DMS79 treated with DMSO at 0.1 percent for 48 hours (cell line): ENCODE results near the gene C2CD4C.
"Not testable (repeated sequence)": the region's sequence is repeated elsewhere in the genome, so short reads cannot be mapped to it uniquely, and the experiment has no call there.

ENCODE experiments used
- DNase-seq: peaks from one replicate; lab custom pipeline; 2025; lab: John Stamatoyannopoulos, UW

Gene C2CD4C

GRCh38 chr19:438416-438958, 29.5 kb upstream of the C2CD4C start:
- DNase-seq: no peak

DNA sequence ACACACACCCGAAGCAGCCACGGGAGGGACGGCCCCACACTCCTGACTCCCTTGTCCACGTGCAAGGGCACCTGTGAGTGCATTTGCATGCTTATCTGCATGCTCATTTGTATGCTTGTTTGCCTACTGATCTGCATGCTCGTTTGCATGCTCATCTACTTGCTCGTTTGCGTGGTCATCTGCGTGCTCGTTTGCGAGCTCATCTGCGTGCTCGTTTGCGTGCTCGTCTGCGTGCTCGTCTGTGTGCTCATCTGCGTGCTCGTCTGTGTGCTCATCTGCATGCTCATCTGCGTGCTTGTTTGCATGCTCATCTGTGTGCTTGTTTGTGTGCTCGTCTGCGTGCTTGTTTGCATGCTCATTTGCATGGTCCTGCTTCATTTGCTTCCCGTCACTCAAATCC, 28.1 kb upstream of the C2CD4C start:
- no peak for DNase-seq

DNA sequence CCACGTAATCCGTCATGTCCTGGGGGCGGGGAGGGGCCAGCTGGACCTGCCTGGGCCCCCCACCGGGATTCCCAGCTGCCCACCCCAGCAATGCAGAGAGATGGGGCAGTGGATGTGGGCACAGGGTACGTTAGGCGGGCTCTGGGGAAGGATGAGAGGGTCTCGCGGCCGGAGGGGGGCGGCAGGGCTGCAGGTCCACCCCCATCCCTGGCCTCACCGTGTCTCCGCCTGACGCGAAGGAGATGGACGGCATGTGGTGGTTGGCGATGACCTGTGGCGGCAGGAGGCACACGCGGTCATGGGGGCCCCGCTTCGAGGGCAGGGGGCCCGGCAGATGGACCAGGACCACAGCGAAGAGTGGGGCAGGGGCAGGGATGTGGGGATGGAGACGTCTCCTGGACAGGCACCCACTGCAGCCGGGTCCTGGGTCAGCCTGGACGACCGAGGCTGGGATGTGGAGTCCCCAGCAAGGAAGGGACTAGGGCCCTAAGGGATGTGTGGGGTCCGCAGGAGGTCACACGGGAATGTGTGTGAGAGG, 27.5 kb upstream of the C2CD4C start:
- DNase-seq: no peak

- DNase-seq: no peak
Measured at GRCh38 chr19:435707-436412, 26.9 kb upstream of the C2CD4C start.

DNA sequence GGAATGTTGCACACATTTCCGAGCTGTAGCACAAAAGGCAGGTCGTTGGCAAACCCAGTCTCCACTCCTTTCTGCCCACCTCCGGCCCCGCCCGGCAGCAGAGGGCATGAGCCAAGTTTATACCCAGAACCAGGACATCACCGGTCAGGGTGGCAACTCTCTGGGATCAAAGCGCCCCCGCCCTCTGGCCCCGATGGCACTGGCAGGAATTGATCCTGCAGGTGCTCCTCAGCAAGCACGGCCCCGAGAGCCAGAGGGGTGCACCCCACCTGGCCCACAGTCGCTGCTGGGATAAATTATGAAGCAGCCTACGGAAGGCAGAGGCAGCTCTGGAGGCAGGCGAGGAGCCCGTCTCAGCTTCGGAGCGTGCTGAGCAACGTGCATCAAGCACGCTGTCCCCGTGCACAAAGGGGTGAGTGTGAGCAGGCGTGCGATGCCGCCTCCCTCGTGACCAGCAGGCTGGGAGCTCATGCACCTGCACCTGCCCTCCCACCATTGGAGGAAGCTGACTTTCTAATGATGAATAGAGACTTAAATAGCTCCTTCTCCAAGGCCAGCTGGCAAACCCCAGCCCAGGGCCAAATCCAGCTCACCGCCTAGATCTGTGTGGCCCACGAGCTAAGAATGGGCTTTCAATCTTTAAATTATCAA, 26.2 kb upstream of the C2CD4C start:
- DNase-seq: no peak

DNA sequence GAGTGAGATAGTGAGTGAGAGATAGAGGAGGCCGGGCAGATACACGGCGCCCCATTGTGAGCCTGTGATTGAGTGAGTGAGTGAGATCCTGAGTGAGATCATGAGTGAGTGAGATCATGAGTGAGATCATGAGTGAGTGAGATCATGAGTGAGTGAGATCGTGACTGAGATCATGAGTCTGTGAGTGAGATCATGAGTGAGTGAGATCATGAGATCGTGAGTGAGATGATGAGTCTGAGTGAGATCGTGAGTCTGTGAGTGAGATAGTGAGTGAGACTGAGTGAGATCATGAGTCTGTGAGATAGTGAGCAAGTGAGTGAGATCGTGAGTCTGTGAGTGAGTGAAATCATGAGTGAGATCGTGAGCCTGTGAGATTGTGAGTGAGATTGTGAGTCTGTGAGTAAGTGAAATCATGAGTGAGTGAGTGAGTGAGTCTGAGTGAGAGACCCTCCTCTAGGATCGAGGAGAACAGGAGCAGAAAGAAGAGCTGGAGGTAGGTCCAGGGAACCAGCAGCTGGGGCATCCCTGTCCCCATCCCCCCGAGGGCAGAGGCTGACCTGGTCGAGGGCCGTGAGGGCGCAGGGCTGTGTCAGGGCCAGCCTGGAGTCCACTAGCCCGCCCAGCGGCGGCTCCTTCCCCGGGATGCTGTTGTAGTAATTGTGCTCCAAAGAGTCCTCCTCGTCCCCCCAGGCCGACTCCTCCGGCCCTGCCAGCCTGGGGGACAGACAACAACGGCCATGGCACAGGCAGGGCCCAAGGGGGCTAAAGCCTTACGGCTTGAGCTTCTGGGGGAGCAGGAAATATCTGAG, 25.4 kb upstream of the C2CD4C start:
- DNase-seq: no peak

- DNase-seq: no peak
Measured at GRCh38 chr19:430701-431100, 21.8 kb upstream of the C2CD4C start.

DNA sequence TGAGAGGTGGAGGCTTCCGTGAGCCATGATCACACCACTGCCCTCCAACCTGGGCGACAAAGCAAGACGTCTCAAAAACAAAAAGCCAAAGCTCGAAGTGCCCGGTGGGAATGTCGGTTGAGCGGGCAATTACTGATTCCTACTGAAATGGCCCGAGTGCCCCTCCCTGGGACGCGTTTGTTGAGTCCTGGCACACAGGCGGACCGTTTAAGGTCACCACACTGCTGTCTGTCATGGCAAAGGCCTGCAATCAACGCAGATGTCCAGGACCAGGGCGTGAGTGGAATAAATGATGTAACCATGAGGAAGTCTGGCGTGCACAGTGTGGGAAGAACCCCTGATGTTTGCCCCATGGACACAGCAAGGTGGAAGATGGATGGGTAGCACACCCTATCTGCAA, 19.2 kb upstream of the C2CD4C start:
- no peak for DNase-seq

DNA sequence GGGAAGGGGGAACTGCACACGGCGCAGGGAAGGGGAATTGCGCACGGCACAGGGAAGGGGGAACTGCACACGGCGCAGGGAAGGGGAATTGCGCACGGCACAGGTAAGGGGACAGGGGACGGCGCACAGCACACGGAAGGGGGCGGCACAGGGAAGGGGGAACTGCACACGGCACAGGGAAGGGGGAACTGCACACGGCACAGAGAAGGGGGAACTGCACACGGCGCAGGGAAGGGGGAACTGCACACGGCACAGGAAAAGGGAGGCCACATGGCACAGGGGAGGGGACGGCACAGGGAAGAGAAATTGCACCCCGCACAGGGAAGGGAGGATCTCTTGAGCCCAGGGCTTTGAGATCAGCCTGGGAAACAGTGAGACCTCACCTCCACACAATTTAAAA, 18.7 kb upstream of the C2CD4C start:
- DNase-seq: not testable (repeated sequence)

GRCh38 chr19:426725-427445, 17.9 kb upstream of the C2CD4C start:
- DNase-seq: no peak

DNA sequence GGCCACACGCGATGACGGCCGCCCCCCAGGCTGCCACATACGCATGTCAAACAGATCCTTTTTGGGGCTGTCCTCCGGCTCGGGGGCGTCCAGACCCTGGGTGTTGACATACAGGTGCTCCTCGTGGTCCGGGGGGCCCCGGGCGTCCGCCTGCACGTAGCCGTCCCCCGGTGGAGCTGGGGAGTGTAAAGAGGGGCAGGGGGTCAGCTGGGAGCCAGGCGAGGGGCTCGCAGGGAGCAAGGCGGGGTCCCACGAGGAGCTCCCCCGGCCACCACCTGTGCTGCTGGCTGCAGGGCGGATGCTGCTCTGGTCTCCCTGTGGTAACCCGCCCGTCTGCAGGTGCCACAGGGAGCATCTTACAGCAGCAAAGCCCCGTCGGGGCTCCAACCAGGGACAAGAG, 16.1 kb upstream of the C2CD4C start:
- DNase-seq: no peak

DNA sequence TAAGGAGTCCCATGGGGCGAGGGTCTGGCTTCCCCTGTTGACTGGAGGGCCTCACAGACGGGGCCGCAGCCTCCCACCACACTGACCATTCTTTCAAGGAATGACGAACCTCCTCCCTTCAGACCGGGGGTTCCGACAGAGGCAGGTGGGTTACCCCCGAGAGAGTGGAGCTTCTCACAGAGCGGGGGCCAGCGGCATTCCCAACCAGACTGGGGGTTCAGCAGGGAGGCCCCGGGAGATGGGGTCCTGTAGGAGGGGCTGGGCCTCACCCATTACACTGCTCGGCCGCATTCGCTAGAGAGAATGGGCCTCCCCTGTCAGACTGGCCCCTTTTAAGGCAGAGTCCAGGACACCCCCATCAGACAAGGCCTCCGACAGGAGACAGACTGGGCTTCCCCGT, 15.6 kb upstream of the C2CD4C start:
- DNase-seq: no peak

- no peak for DNase-seq
Measured at GRCh38 chr19:423691-424466, 14.9 kb upstream of the C2CD4C start.

- DNase-seq: not testable (repeated sequence)
Measured at GRCh38 chr19:422917-423226, 13.9 kb upstream of the C2CD4C start.

DNA sequence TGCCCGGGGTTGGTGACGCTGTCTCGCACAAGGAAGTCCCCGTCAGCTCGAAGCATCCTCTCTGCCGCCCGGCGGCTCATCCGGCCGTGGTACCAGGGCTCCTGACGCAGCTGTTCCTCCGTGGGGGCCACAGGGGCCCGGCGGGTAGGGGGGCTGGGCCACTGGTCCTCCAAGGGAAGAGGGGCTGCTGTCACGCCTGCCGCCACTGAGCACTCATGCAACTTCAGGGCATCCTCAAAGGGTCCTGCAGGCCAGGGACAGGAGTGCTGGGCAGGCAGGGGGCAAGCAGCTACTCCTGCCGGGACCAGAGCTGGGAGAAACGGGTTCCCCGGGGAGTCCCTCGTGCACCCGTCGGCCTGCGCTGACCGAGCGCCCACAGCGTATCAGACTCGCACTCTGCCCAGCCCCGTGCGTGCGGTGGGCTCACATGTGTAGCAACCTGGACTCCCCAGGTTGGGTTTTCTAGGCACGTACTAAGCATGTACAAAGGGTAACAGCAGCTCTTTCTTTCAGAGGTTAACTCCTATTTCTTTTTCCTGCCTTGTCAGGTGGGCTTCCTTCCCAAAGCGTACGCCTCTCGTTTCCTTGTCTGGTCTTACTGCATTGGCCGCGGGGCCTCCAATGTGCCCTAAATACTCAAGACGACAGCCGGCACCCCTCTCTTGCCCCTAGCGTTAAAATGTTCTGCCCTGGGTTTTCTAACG, 13.4 kb upstream of the C2CD4C start:
- DNase-seq: no peak

DNA sequence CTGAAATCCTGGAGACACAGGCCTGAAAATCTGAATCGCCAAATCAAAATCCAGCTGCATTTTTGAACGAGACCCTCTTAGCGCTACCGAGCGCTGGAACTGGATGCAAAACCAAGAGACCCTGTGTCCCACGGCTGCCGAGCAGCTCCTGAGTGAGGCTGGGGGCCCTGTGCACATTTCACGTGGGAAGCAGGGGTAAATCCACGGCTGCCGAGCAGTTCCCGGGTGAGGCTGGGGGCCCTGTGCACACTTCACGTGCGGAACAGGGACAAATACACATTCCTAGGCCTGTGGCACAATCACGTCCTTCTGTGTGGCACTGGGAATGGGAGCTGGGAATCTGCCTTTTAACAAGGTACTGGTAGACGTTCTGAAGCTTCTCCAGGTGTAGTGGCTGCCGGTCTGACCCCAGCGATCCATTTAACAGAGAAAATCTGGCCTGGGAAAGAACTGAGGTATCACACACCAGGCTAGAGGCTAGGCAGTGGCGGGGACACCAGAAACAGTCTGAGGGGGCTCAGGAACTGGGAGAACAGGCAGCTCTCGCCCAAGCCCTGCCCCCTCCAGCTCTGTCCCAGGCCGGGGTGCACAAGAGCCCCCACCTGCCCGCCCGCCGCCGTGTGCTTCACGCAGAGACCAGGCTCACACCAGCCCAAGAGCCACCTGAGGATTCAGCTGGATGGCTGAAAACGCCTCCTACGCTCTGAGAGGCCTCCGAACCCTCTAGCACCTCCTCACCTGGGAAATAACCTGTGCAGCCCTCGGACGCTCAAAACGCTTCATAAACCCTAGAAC, 11.0 kb upstream of the C2CD4C start:
- DNase-seq: no peak

- no peak for DNase-seq
Measured at GRCh38 chr19:418761-419671, 10.1 kb upstream of the C2CD4C start.

GRCh38 chr19:416416-416815, 7.5 kb upstream of the C2CD4C start:
- DNase-seq: no peak

GRCh38 chr19:415292-415691, 6.3 kb upstream of the C2CD4C start:
- no peak for DNase-seq
